GM12878 (cell line): ENCODE results near the gene CEACAM3. TPM values are rescaled to one million over a fixed set of nuclear protein-coding genes. Genes with fewer than 3 reads are reported as not detected.
A peak's percentile ranks its signal among the peaks of the same experiment; 100 is the strongest.

Experiments used
- ATAC-seq: fragments of 200-7000 bp; cut with Tn5 transposase; 3 replicates; pipeline ENCODE4 v1.9.1; 2020; ENCODE audit warnings: mild to moderate bottlenecking, moderate library complexity
- BruUV-seq: library from RNA; stranded (reverse); fragments of 400-500 nt; replicated peaks from 2 replicates; lab custom pipeline; 2021; lab: Mats Ljungman, UMichigan
- CTCF ChIA-PET: fragments of 300-600 bp; sonication (Branson Sonifier 250); formaldehyde crosslinking; extraction: SDS; loops from one replicate; lab custom pipeline; 2021; ENCODE audit warnings: inconsistent platforms; lab: Yijun Ruan, JAX
- POLR2A ChIA-PET: fragments of 350-600 bp; formaldehyde crosslinking; extraction: SDS; loops from one replicate; lab custom pipeline; 2021; ENCODE audit warnings: inconsistent platforms; lab: Charles Lee
- RAD21 ChIA-PET: fragments of 300-600 bp; sonication (Branson Sonifier 250); formaldehyde crosslinking; loops from one replicate; lab custom pipeline; 2023; ENCODE audit warnings: antibody characterized with exemption; ENCODE audit not compliant: unreplicated experiment; lab: Charles Lee
- SMC1A ChIA-PET: fragments of 300-600 bp; sonication (Branson Sonifier 250); formaldehyde crosslinking; loops from one replicate; lab custom pipeline; 2023; ENCODE audit not compliant: unreplicated experiment, uncharacterized antibody; lab: Charles Lee
- DNase-seq: peaks from one replicate; pipeline ENCODE4 v3.0.0-alpha.2; 2011; ENCODE audit warnings: low read depth, low spot score
- FAIRE-seq: peaks from 3 replicates; lab custom pipeline; 2011; peaks lifted over from hg19 to GRCh38; lab: Jason Lieb, UNC
- H2AFZ ChIP-seq: 2 replicates; pipeline ENCODE4 v1.6.0; 2011; ENCODE audit warnings: low read depth, low read length, control low read depth; ENCODE audit not compliant: control insufficient read depth
- H3K27ac ChIP-seq: 2 replicates; pipeline ENCODE4 v1.5.1; 2011; ENCODE audit warnings: control low read depth; ENCODE audit not compliant: control insufficient read depth, insufficient read depth
- H3K27me3 ChIP-seq, 2 experiments: replicated peaks in 1 of 2; 2 replicates each; pipeline versions ENCODE4 v1.6.0 to v1.6.1; 2011; ENCODE audit warnings: low read length in 1 of 2; ENCODE audit not compliant: control insufficient read depth in 2 of 2, insufficient read depth in 2 of 2
- H3K36me3 ChIP-seq, 2 experiments: 2 replicates each; pipeline ENCODE4 v1.5.1; 2011; ENCODE audit warnings: low read length in 1 of 2; ENCODE audit not compliant: control insufficient read depth in 2 of 2, insufficient read depth in 2 of 2
- H3K4me1 ChIP-seq: 2 replicates; pipeline ENCODE4 v1.6.1; 2011; ENCODE audit warnings: mild to moderate bottlenecking, low read length, moderate library complexity, mixed read lengths; ENCODE audit not compliant: control insufficient read depth, insufficient read depth
- H3K4me2 ChIP-seq: 2 replicates; pipeline ENCODE4 v1.6.0; 2011; ENCODE audit warnings: control low read depth; ENCODE audit not compliant: control insufficient read depth, insufficient read depth
- H3K4me3 ChIP-seq: fragments of 200-600 bp; sonication (generic); 2 replicates; pipeline ENCODE4 v1.5.1; 2016
- H3K79me2 ChIP-seq: 2 replicates; pipeline ENCODE4 v1.6.0; 2011; ENCODE audit warnings: low read length; ENCODE audit not compliant: control insufficient read depth, insufficient read depth
- H3K9ac ChIP-seq: 2 replicates; pipeline ENCODE4 v1.8.0; 2011; ENCODE audit warnings: low read length, control low read depth, mixed read lengths; ENCODE audit not compliant: control insufficient read depth, insufficient read depth
- H3K9me3 ChIP-seq: replicated peaks from 3 replicates; pipeline ENCODE4 v1.5.1; 2011; ENCODE audit warnings: mild to moderate bottlenecking, low read length; ENCODE audit not compliant: control insufficient read depth, insufficient read depth
- H4K20me1 ChIP-seq: 2 replicates; pipeline ENCODE4 v1.6.0; 2011; ENCODE audit not compliant: control insufficient read depth, insufficient read depth
- ATF7 ChIP-seq: fragments of 450-650 bp; IDR thresholded peaks from 2 replicates; pipeline ENCODE4 v1.6.1; 2016; ENCODE audit warnings: low read depth, mild to moderate bottlenecking
- EP300 ChIP-seq, 2 experiments: fragments of 150-350 bp in 1 of 2; IDR thresholded peaks; 2 replicates each; pipeline ENCODE4 v1.6.1; 2011 to 2012; ENCODE audit warnings: low read depth in 2 of 2, low read length in 2 of 2, borderline replicate concordance in 1 of 2, improper control_type of control experiment in 1 of 2, inconsistent platforms in 1 of 2; ENCODE audit not compliant: control insufficient read depth in 1 of 2
- EZH2 ChIP-seq: IDR thresholded peaks from 2 replicates; pipeline ENCODE4 v1.6.1; 2012; ENCODE audit warnings: low read depth, mild to moderate bottlenecking, control low read depth, inconsistent platforms, low read length, borderline replicate concordance; ENCODE audit not compliant: control insufficient read depth
- FOXK2 ChIP-seq: fragments of 450-650 bp; IDR thresholded peaks from 2 replicates; pipeline ENCODE4 v1.6.1; 2017; ENCODE audit warnings: mild to moderate bottlenecking, moderate library complexity
- GATAD2B ChIP-seq: fragments of 450-650 bp; conservative IDR thresholded peaks from 2 replicates; pipeline ENCODE4 v1.6.1; 2017; ENCODE audit warnings: low read depth, mild to moderate bottlenecking, moderate library complexity
- HDGF ChIP-seq: fragments of 450-650 bp; IDR thresholded peaks from 2 replicates; pipeline ENCODE4 v1.6.1; 2016; ENCODE audit warnings: antibody characterized with exemption
- JUND ChIP-seq: IDR thresholded peaks from 2 replicates; pipeline ENCODE4 v1.6.1; 2012; ENCODE audit warnings: low read depth, mild to moderate bottlenecking, low read length, improper control_type of control experiment, moderate library complexity
- KDM1A ChIP-seq: fragments of 200-600 bp; sonication (generic); IDR thresholded peaks from 2 replicates; pipeline ENCODE4 v1.6.1; 2016; ENCODE audit warnings: borderline replicate concordance
- PML ChIP-seq: IDR thresholded peaks from 2 replicates; pipeline ENCODE4 v1.6.1; 2012; ENCODE audit warnings: low read length, inconsistent platforms
- SMAD1 ChIP-seq: fragments of 450-650 bp; IDR thresholded peaks from 2 replicates; pipeline ENCODE4 v1.6.1; 2018; ENCODE audit warnings: mild to moderate bottlenecking, low read depth; ENCODE audit not compliant: partially characterized antibody
- SUZ12 ChIP-seq: fragments of 200-600 bp; sonication (generic); IDR thresholded peaks from one replicate; pipeline ENCODE4 v1.6.1; 2018; ENCODE audit warnings: antibody characterized with exemption, mild to moderate bottlenecking; ENCODE audit not compliant: unreplicated experiment
- TCF12 ChIP-seq: IDR thresholded peaks from 2 replicates; pipeline ENCODE4 v1.6.1; 2011; ENCODE audit warnings: low read depth, mild to moderate bottlenecking, low read length
- ZNF207 ChIP-seq: fragments of 450-650 bp; IDR thresholded peaks from 2 replicates; pipeline ENCODE4 v1.6.1; 2014; ENCODE audit warnings: antibody characterized with exemption, mild to moderate bottlenecking, borderline replicate concordance
- WGBS: methylation state at CpG from one replicate; pipeline ENCODE4 v1.1.6; 2016; ENCODE audit warnings: low lambda C conversion rate; ENCODE audit not compliant: insufficient replicate concordance, insufficient coverage; ENCODE audit errors: missing lambda C conversion rate; 5-methylcytosine and 5-hydroxymethylcytosine counted together
- in situ Hi-C: fragments of 300-500 bp; cut with MboI; formaldehyde crosslinking; loops from 9 replicates; pipeline ENCODE4 v1.14.3; 2018; ENCODE audit warnings: mixed read lengths
- intact Hi-C: fragments of 100-400 bp; cut with micrococcal nuclease; formaldehyde crosslinking; loops from one replicate; pipeline ENCODE4 v1.14.2; 2022; ENCODE audit not compliant: unreplicated experiment
- polyA plus RNA-seq, 11 experiments: library from polyadenylated mRNA; depleted of rRNA in 4 of 11; unstranded in 6 of 11; stranded (reverse) in 5 of 11; fragments of >200 nt; fragmentation: Nextera tagmentation in 4 of 11; fragmentation: Illumina TruSeq in 1 of 11; extraction: Ambion mirVana in 4 of 11; extraction: Trizol in 1 of 11; gene quantifications; 1 replicate in 1 of 11; 2 replicates in 10 of 11; pipeline versions ENCODE4 v1.2.1 to v1.2.3, GENCODE V29; 2011 to 2016; ENCODE audit warnings: inconsistent platforms in 2 of 11, missing spikeins in 2 of 11, low read depth in 1 of 11
- total RNA-seq, 4 experiments: library from RNA; depleted of rRNA in 3 of 4; stranded (reverse); fragments of >200 nt in 3 of 4; fragmentation: Illumina TruSeq in 1 of 4; extraction: Trizol in 1 of 4; gene quantifications; 2 replicates each; pipeline versions ENCODE4 v1.2.1 to v1.2.3, GENCODE V29; 2013 to 2021
- TF ChIP-seq, protein P1 (sequence below): fragments of 450-650 bp; IDR thresholded peaks from 2 replicates; pipeline ENCODE4 v1.6.1; 2017; ENCODE audit warnings: mild to moderate bottlenecking
- TF ChIP-seq, protein P2 (sequence below): IDR thresholded peaks from 2 replicates; pipeline ENCODE4 v1.6.1; 2011; ENCODE audit warnings: low read depth, low read length, improper control_type of control experiment, borderline replicate concordance
- TF ChIP-seq, protein P3 (sequence below): fragments of 450-650 bp; IDR thresholded peaks from 2 replicates; pipeline ENCODE4 v1.6.1; 2014; ENCODE audit warnings: mild to moderate bottlenecking
- TF ChIP-seq, protein P4 (sequence below): fragments of 450-650 bp; formaldehyde crosslinking; IDR thresholded peaks from 2 replicates; pipeline ENCODE4 v1.4.0; 2022; ENCODE audit warnings: mild to moderate bottlenecking, moderate library complexity

The CEACAM3 gene
- total and polyA plus RNA-seq, 10 of the 15 experiments (the other 5 are each of a cell fraction or from before 2014, with no cell fraction given), result not detected

GRCh38 chr19:41784743-41785142 lies 11.6 kb upstream of the CEACAM3 start:
- intact Hi-C loops (loop anchor here (1.0 kb wide), 1 partner anchor 31 kb away; no protein-coding TSS in a partner anchor), in situ Hi-C loops (no loop called here)
- Histone ChIP-seq H3K27ac (no peak overlapping the region), H3K9me3 (no peaks in the 10 kb centered on the region), H3K27me3 (no peaks in the 10 kb centered on the region; a peak in 1 of 4 replicates), H3K4me3 (no peak overlapping the region), H4K20me1 (no peaks in the 10 kb centered on the region), H3K36me3 (no peaks in the 10 kb centered on the region), H3K79me2 (no peaks in the 10 kb centered on the region), H3K4me2 (peak overlapping the region; percentile 61), H2AFZ (no peak overlapping the region), H3K4me1 (peaks cover 5% of the 10 kb centered on the region), H3K9ac (no peak overlapping the region)
- ChIA-PET RAD21 (interaction anchor here (1.0 to 1.2 kb wide), 2 partner anchors 32 to 41 kb away, joined by 3 read pairs; no protein-coding TSS in a partner anchor), POLR2A (interaction anchor here (0.8 kb wide), 1 partner anchor 31 kb away, joined by 4 read pairs; no protein-coding TSS in a partner anchor), CTCF (interaction anchor here (0.6 to 4.3 kb wide), 14 partner anchors 9 to 174 kb away, joined by 3 to 71 read pairs (median 8); partner anchors contain the start of gene CEACAM3), SMC1A (interaction anchor here (1.0 to 1.6 kb wide), 4 partner anchors 9 to 147 kb away, joined by 3 to 13 read pairs (median 4); no protein-coding TSS in a partner anchor)
- FAIRE-seq, result peak; percentile 41
- WGBS, result 3% methylated on average over 4 of the region's 4 CpGs
- DNase-seq, result no peak
- no TSS peak for BruUV-seq
- ATAC-seq, result peak; percentile 69
- TF ChIP-seq, protein P1, sequence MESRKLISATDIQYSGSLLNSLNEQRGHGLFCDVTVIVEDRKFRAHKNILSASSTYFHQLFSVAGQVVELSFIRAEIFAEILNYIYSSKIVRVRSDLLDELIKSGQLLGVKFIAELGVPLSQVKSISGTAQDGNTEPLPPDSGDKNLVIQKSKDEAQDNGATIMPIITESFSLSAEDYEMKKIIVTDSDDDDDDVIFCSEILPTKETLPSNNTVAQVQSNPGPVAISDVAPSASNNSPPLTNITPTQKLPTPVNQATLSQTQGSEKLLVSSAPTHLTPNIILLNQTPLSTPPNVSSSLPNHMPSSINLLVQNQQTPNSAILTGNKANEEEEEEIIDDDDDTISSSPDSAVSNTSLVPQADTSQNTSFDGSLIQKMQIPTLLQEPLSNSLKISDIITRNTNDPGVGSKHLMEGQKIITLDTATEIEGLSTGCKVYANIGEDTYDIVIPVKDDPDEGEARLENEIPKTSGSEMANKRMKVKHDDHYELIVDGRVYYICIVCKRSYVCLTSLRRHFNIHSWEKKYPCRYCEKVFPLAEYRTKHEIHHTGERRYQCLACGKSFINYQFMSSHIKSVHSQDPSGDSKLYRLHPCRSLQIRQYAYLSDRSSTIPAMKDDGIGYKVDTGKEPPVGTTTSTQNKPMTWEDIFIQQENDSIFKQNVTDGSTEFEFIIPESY, result no peak
- TF ChIP-seq, protein P2, sequence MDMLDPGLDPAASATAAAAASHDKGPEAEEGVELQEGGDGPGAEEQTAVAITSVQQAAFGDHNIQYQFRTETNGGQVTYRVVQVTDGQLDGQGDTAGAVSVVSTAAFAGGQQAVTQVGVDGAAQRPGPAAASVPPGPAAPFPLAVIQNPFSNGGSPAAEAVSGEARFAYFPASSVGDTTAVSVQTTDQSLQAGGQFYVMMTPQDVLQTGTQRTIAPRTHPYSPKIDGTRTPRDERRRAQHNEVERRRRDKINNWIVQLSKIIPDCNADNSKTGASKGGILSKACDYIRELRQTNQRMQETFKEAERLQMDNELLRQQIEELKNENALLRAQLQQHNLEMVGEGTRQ, result no peak
- TF ChIP-seq, protein P3, sequence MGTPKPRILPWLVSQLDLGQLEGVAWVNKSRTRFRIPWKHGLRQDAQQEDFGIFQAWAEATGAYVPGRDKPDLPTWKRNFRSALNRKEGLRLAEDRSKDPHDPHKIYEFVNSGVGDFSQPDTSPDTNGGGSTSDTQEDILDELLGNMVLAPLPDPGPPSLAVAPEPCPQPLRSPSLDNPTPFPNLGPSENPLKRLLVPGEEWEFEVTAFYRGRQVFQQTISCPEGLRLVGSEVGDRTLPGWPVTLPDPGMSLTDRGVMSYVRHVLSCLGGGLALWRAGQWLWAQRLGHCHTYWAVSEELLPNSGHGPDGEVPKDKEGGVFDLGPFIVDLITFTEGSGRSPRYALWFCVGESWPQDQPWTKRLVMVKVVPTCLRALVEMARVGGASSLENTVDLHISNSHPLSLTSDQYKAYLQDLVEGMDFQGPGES, result no peak
- no peak for TF ChIP-seq ATF7
- TF ChIP-seq PML, result no peak
- TF ChIP-seq, protein P4, sequence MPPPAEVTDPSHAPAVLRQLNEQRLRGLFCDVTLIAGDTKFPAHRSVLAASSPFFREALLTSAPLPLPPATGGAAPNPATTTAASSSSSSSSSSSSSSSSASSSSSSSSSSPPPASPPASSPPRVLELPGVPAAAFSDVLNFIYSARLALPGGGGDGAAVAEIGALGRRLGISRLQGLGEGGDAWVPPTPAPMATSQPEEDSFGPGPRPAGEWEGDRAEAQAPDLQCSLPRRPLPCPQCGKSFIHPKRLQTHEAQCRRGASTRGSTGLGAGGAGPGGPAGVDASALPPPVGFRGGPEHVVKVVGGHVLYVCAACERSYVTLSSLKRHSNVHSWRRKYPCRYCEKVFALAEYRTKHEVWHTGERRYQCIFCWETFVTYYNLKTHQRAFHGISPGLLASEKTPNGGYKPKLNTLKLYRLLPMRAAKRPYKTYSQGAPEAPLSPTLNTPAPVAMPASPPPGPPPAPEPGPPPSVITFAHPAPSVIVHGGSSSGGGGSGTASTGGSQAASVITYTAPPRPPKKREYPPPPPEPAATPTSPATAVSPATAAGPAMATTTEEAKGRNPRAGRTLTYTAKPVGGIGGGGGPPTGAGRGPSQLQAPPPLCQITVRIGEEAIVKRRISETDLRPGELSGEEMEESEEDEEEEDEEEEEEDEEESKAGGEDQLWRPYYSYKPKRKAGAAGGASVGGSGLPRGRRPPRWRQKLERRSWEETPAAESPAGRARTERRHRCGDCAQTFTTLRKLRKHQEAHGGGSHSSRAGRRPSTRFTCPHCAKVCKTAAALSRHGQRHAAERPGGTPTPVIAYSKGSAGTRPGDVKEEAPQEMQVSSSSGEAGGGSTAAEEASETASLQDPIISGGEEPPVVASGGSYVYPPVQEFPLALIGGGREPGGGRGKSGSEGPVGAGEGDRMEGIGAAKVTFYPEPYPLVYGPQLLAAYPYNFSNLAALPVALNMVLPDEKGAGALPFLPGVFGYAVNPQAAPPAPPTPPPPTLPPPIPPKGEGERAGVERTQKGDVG (CRISPR knock-in tag), result no peak
- no peak for TF ChIP-seq EZH2
- no peak for TF ChIP-seq JUND
- no peak for TF ChIP-seq GATAD2B
- no peak for TF ChIP-seq SUZ12
- no peak for TF ChIP-seq SMAD1
- TF ChIP-seq KDM1A, result no peak
- TF ChIP-seq EP300 (IDR thresholded peaks at IDR 0.05; ENCODE audit: borderline replicate concordance in 1 of 2, control insufficient read depth in 1 of 2, low read depth in 2 of 2, low read length in 2 of 2), result no peak
- no peak for TF ChIP-seq HDGF
- TF ChIP-seq ZNF207, result no peak
- TF ChIP-seq TCF12, result no peak
- TF ChIP-seq FOXK2, result no peak
